Upper lobe of right lung (tissue), 1 donor: Measurements from ENCODE around the gene TEKT5. TPM values are rescaled to one million over a fixed set of nuclear protein-coding genes. Genes with fewer than 3 reads are reported as not detected.

Experiments used
- ATAC-seq: fragments of 200-7000 bp; cut with Tn5 transposase; one replicate; pipeline ENCODE4 v1.9.1; 2020; ENCODE audit warnings: mild to moderate bottlenecking, moderate library complexity
- DNase-seq: peaks from one replicate; pipeline ENCODE4 v3.0.0-alpha.2; 2020
- H3K27ac ChIP-seq: fragments of 200-600 bp; one replicate; pipeline ENCODE4 v1.8.0; 2022
- H3K27me3 ChIP-seq: fragments of 200-600 bp; one replicate; pipeline ENCODE4 v1.8.0; 2022; ENCODE audit warnings: mild to moderate bottlenecking
- H3K36me3 ChIP-seq: fragments of 200-600 bp; one replicate; pipeline ENCODE4 v1.8.0; 2022
- H3K4me1 ChIP-seq: fragments of 200-600 bp; one replicate; pipeline ENCODE4 v1.8.0; 2022
- H3K4me3 ChIP-seq: fragments of 200-600 bp; one replicate; pipeline ENCODE4 v1.8.0; 2022; ENCODE audit warnings: mild to moderate bottlenecking
- H3K9me3 ChIP-seq: fragments of 200-600 bp; one replicate; pipeline ENCODE4 v1.8.0; 2022
- intact Hi-C: fragments of 100-400 bp; cut with DNase I; formaldehyde crosslinking; loops from one replicate; pipeline ENCODE4 v1.11.0; 2022
- total RNA-seq: library from RNA; stranded (reverse); fragmentation: NEBNext Ultra II Directional; extraction: Animal tissue kit (Norgen Biotek cat#: 25700); gene quantifications from one replicate; pipeline ENCODE4 v1.2.1, GENCODE V29; 2021
- TF ChIP-seq, protein P1 (sequence below): fragments of 200-600 bp; IDR thresholded peaks from one replicate; pipeline ENCODE4 v1.8.0; 2022; ENCODE audit warnings: antibody characterized with exemption
- donor health status: DM: no; HTN: yes; CAD: no; lungs with severe emphysema.

The TEKT5 gene
- total RNA-seq, 1 donor from 2014 or later: not detected

DNA sequence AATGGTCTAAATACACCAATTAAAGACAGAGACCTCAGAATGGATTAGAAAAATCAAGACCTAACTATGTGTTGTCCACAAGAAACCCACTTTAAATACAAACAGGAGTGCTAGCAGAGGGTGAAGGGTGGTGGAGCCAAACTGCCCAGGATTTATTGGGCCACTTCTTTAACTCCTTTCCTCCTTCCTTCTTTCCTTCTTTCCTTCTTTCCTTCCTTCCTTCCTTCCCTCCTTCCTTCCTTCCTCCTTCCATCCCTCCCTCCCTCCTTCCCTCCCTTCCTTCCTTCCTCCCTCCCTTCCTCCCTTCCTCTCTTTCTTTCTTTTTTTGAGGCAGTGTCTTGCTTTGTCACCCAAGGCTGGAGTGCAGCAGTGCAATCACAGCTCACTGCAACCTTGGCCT lies 80.0 kb downstream of the TEKT5 start:
- peaks cover 18% of the 10 kb centered on the region for H3K4me1 ChIP-seq
- DNase-seq (no peak), ATAC-seq (no peak)
- H3K27me3 ChIP-seq: no peaks in the 10 kb centered on the region
- no peak overlapping the region for H3K4me3 ChIP-seq
- no peaks in the 10 kb centered on the region for H3K9me3 ChIP-seq
- TF ChIP-seq, protein P1, sequence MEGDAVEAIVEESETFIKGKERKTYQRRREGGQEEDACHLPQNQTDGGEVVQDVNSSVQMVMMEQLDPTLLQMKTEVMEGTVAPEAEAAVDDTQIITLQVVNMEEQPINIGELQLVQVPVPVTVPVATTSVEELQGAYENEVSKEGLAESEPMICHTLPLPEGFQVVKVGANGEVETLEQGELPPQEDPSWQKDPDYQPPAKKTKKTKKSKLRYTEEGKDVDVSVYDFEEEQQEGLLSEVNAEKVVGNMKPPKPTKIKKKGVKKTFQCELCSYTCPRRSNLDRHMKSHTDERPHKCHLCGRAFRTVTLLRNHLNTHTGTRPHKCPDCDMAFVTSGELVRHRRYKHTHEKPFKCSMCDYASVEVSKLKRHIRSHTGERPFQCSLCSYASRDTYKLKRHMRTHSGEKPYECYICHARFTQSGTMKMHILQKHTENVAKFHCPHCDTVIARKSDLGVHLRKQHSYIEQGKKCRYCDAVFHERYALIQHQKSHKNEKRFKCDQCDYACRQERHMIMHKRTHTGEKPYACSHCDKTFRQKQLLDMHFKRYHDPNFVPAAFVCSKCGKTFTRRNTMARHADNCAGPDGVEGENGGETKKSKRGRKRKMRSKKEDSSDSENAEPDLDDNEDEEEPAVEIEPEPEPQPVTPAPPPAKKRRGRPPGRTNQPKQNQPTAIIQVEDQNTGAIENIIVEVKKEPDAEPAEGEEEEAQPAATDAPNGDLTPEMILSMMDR: no peak
- H3K27ac ChIP-seq: no peak overlapping the region
- intact Hi-C loops: no loop called here
- no peaks in the 10 kb centered on the region for H3K36me3 ChIP-seq

DNA sequence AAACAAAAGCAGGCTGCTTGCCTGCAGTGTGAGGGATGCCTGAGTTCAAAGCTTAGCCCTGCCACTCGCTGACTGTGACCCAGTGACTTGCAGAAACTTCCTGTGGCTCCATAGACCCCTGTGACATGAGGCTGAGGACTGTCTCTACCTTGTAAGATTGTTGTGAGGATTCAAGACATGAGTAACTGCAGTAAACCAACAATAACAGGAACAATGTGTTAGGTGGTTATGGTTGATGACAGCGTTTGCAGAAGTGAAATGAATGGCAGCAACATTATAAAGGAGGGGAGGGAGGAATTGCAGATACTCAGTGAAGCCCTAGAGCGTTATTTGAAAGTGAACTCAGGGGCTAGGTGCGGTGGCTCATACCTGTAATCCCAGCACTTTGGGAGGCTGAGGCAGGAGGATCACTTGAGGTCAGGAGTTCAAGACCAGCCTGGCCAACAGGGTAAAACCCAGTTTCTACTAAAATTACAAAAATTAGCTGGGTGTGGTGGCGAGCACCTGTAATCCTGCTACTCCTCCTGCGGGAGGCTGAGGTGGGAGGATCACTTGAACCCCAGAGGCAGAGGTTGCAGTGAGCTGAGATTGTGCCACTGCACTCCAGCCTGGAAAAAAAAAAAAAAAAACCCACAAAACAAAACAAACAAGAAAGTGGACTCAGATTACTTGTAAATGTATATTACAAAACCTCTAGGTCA lies 80.8 kb downstream of the TEKT5 start:
- no peak for DNase-seq
- intact Hi-C loops: no loop called here
- H3K27me3 ChIP-seq: no peaks in the 10 kb centered on the region
- H3K36me3 ChIP-seq: no peaks in the 10 kb centered on the region
- no peak overlapping the region for H3K4me3 ChIP-seq
- no peak overlapping the region for H3K27ac ChIP-seq
- H3K9me3 ChIP-seq: no peaks in the 10 kb centered on the region
- TF ChIP-seq, protein P1: no peak
- peaks cover 19% of the 10 kb centered on the region for H3K4me1 ChIP-seq
- no peak for ATAC-seq

DNA sequence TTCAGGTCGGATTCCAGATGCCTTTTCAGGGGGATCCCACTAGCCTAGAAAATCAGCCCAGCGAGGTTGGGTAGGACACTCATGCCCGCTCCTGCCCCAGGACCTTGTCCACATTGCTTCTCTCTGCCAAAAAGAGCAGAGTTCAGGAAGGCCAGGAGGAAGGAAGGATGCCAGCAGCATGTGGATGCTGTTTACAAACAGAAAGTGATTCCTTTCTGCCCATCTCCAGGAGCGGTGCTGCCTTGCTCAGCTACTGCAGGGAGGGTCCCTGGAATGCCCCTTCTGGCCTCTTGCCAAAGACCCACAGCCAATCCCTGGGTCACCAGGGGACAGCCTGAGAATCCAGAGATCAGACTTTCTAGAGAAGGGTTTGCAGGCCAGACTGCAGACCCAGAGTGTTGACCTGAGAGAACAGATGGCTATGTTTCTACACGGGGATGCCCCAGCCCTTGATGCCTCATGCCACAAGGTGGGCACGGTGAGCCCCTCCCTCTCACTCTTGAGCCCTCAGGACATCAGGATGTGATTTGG lies 82.0 kb downstream of the TEKT5 start:
- H3K27me3 ChIP-seq: no peaks in the 10 kb centered on the region
- no peak overlapping the region for H3K27ac ChIP-seq
- H3K4me3 ChIP-seq: no peak overlapping the region
- ATAC-seq (no peak), DNase-seq (no peak)
- H3K9me3 ChIP-seq: no peaks in the 10 kb centered on the region
- H3K36me3 ChIP-seq: no peaks in the 10 kb centered on the region
- intact Hi-C loops: no loop called here
- TF ChIP-seq, protein P1: no peak
- H3K4me1 ChIP-seq: peaks cover 20% of the 10 kb centered on the region

- DNase-seq (no peak), ATAC-seq (no peak)
- no peak overlapping the region for H3K27ac ChIP-seq
- no peaks in the 10 kb centered on the region for H3K27me3 ChIP-seq
- TF ChIP-seq, protein P1: no peak
- no peaks in the 10 kb centered on the region for H3K36me3 ChIP-seq
- H3K4me1 ChIP-seq: peaks cover 12% of the 10 kb centered on the region
- no peaks in the 10 kb centered on the region for H3K9me3 ChIP-seq
- intact Hi-C loops: no loop called here
- no peak overlapping the region for H3K4me3 ChIP-seq
These were observed 82.8 kb downstream of the TEKT5 start for GRCh38 chr16:10611825-10612342.

- Histone ChIP-seq H3K4me3 (no peak overlapping the region), H3K9me3 (no peaks in the 10 kb centered on the region), H3K4me1 (peaks cover 4% of the 10 kb centered on the region), H3K36me3 (no peaks in the 10 kb centered on the region), H3K27me3 (no peaks in the 10 kb centered on the region), H3K27ac (no peak overlapping the region)
- TF ChIP-seq, protein P1: no peak
- intact Hi-C loops: no loop called here
- DNase-seq (no peak), ATAC-seq (no peak)
These were observed 84.1 kb downstream of the TEKT5 start for GRCh38 chr16:10610499-10611184.
